Raji (cell line): Measurements from ENCODE around the gene KLHL29.

Experiments used
- POLR2A ChIP-seq: IDR thresholded peaks from 2 replicates; pipeline ENCODE4 v1.6.1; 2011; ENCODE audit warnings: low read depth, low read length, control low read depth; ENCODE audit not compliant: insufficient read depth

KLHL29 gene

GRCh38 chr2:23361152-23361551 is 23.8 kb upstream of the KLHL29 start:
- no peak for TF ChIP-seq POLR2A

GRCh38 chr2:23363268-23363667 is 21.7 kb upstream of the KLHL29 start:
- TF ChIP-seq POLR2A = no peak

GRCh38 chr2:23363831-23364230 is 21.1 kb upstream of the KLHL29 start:
- no peak for TF ChIP-seq POLR2A

GRCh38 chr2:23366720-23367119 is 18.3 kb upstream of the KLHL29 start:
- TF ChIP-seq POLR2A = no peak

- no peak for TF ChIP-seq POLR2A
Measured at GRCh38 chr2:23367760-23368159, 17.2 kb upstream of the KLHL29 start.

GRCh38 chr2:23373666-23374065 is 11.3 kb upstream of the KLHL29 start:
- no peak for TF ChIP-seq POLR2A

GRCh38 chr2:23375448-23375847 is 9.5 kb upstream of the KLHL29 start:
- TF ChIP-seq POLR2A = no peak

GRCh38 chr2:23376075-23376474 is 8.9 kb upstream of the KLHL29 start:
- TF ChIP-seq POLR2A = no peak

- TF ChIP-seq POLR2A = no peak
Measured at GRCh38 chr2:23376972-23377371, 8.0 kb upstream of the KLHL29 start.

- TF ChIP-seq POLR2A = no peak
Measured at GRCh38 chr2:23377771-23378170, 7.2 kb upstream of the KLHL29 start.

- no peak for TF ChIP-seq POLR2A
Measured at GRCh38 chr2:23378496-23378895, 6.5 kb upstream of the KLHL29 start.

- TF ChIP-seq POLR2A = no peak
Measured at GRCh38 chr2:23379220-23379695, 5.7 kb upstream of the KLHL29 start.

- no peak for TF ChIP-seq POLR2A
Measured at GRCh38 chr2:23380562-23381065, 4.4 kb upstream of the KLHL29 start.

GRCh38 chr2:23381084-23381483 is 3.9 kb upstream of the KLHL29 start:
- no peak for TF ChIP-seq POLR2A

GRCh38 chr2:23381485-23381884 is 3.5 kb upstream of the KLHL29 start:
- TF ChIP-seq POLR2A = no peak

GRCh38 chr2:23383100-23383499 is 1.9 kb upstream of the KLHL29 start:
- TF ChIP-seq POLR2A = no peak

GRCh38 chr2:23385351-23385747 is 370 bp downstream of the KLHL29 start:
- no peak for TF ChIP-seq POLR2A
